Retinal pigment epithelial cell (primary cell): ENCODE results near the gene PRKN.
"Not testable (repeated sequence)": the region's sequence is repeated elsewhere in the genome, so short reads cannot be mapped to it uniquely, and the experiment has no call there.

Source experiments
- DNase-seq: peaks from one replicate; pipeline ENCODE4 v3.0.0-alpha.2; 2010; ENCODE audit warnings: low read depth
- H3K4me3 ChIP-seq: 2 replicates; pipeline ENCODE4 v1.5.1; 2011; ENCODE audit warnings: mild to moderate bottlenecking, low read length, control low read depth, moderate library complexity
- TF ChIP-seq, protein P1 (sequence below): conservative IDR thresholded peaks from 2 replicates; pipeline ENCODE4 v1.5.1; 2011; ENCODE audit warnings: low read depth, low read length, control low read depth, inconsistent platforms

The PRKN gene

GRCh38 chr6:161830866-161831616, 896.5 kb downstream of the PRKN start:
- TF ChIP-seq, protein P1, sequence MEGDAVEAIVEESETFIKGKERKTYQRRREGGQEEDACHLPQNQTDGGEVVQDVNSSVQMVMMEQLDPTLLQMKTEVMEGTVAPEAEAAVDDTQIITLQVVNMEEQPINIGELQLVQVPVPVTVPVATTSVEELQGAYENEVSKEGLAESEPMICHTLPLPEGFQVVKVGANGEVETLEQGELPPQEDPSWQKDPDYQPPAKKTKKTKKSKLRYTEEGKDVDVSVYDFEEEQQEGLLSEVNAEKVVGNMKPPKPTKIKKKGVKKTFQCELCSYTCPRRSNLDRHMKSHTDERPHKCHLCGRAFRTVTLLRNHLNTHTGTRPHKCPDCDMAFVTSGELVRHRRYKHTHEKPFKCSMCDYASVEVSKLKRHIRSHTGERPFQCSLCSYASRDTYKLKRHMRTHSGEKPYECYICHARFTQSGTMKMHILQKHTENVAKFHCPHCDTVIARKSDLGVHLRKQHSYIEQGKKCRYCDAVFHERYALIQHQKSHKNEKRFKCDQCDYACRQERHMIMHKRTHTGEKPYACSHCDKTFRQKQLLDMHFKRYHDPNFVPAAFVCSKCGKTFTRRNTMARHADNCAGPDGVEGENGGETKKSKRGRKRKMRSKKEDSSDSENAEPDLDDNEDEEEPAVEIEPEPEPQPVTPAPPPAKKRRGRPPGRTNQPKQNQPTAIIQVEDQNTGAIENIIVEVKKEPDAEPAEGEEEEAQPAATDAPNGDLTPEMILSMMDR: no peak
- no peak for DNase-seq
- no peak overlapping the region for H3K4me3 ChIP-seq

GRCh38 chr6:161829291-161829729, 898.3 kb downstream of the PRKN start:
- no peak for DNase-seq
- no peak overlapping the region for H3K4me3 ChIP-seq
- TF ChIP-seq, protein P1: no peak

GRCh38 chr6:161828355-161828754, 899.2 kb downstream of the PRKN start:
- TF ChIP-seq, protein P1: no peak
- no peak for DNase-seq
- no peak overlapping the region for H3K4me3 ChIP-seq

GRCh38 chr6:161826512-161826911, 901.1 kb downstream of the PRKN start:
- TF ChIP-seq, protein P1: no peak

GRCh38 chr6:161822204-161822603, 905.4 kb downstream of the PRKN start:
- not testable (repeated sequence) for DNase-seq, H3K4me3 ChIP-seq

More at GRCh38 chr6:161826512-161826911, 901.1 kb downstream of the PRKN start:
- H3K4me3 ChIP-seq: no peak overlapping the region
- no peak for DNase-seq

DNA sequence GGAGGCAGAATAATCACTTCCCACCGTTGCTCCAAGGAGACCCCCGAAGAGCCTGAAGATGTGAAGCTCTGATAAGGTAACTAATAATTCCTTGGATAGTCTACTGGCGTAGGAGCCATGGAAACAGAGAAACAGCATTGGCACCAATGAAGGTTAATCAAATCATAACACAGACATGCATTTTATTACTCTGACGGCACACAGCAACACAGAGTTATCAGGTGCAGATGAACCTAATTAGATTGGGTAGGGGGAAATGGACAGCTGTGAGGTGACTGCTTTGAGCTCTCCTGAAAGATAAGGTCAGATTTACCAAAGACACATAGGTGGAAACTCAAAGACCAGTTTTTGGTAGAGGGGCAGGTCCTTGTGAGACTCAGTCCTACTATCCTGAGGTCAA, 909.7 kb downstream of the PRKN start:
- DNase-seq: no peak
- TF ChIP-seq, protein P1: no peak
- H3K4me3 ChIP-seq: no peak overlapping the region

DNA sequence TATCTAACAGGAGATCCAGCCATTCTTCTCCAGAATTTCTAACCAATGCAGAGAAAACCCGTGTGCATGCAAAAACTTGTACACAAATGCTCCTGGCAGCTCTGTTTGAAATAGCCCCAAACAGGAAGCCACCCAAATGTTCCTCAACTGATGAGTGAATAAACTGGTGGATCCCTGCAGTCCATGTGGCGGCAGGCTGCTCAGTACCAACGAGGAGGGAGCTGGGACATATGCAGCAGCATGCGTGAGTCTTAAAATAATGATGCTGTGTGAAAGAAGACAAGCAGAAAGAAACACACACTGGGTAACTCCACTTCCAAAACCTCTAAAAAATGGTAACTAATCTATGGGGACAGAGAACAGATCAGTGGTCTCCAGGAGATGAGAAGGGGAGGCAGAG, 911.6 kb downstream of the PRKN start:
- TF ChIP-seq, protein P1: no peak
- no peak for DNase-seq
- no peak overlapping the region for H3K4me3 ChIP-seq
